ENCODE data around the gene SCAF1. TPM values are rescaled to one million over a fixed set of nuclear protein-coding genes. Genes with fewer than 3 reads are reported as not detected.
"Not testable (repeated sequence)": the region's sequence is repeated elsewhere in the genome, so short reads cannot be mapped to it uniquely, and the experiment has no call there.

Gene SCAF1
- total and polyA plus RNA-seq, 2 donors = 3.2 to 17.2 TPM

- peaks cover 31 to 32% of the 10 kb centered on the region in 2 donors for H3K36me3 ChIP-seq (ENCODE audit: control insufficient read depth in 2 of 2, insufficient read depth in 2 of 2, low read length in 1 of 2)
- DNase-seq (ENCODE audit: low read depth in 6 of 9, low spot score in 9 of 9) = no peak
- H3K4me3 ChIP-seq (ENCODE audit: low read length in 2 of 2) = no peak overlapping the region
- H3K27me3 ChIP-seq (ENCODE audit: control insufficient read depth in 2 of 2, insufficient read depth in 1 of 2, low read length in 1 of 2) = peaks cover 0 to 1% of the 10 kb centered on the region in 2 donors
- WGBS = 98% methylated on average over 9 of the region's 9 CpGs
- H3K4me1 ChIP-seq (ENCODE audit: control insufficient read depth in 2 of 2, insufficient read depth in 2 of 2, low read length in 2 of 2) = no peaks in the 10 kb centered on the region
- H3K27ac ChIP-seq (ENCODE audit: low read depth in 1 of 2, low read length in 1 of 2) = no peak overlapping the region
- no peaks in the 10 kb centered on the region for H3K9me3 ChIP-seq (ENCODE audit: control insufficient read depth in 2 of 2, insufficient read depth in 1 of 2, low read length in 1 of 2)
These were observed 12.3 kb upstream of the SCAF1 start for GRCh38 chr19:49629659-49630058.

GRCh38 chr19:49631014-49631588, 10.9 kb upstream of the SCAF1 start:
- DNase-seq (ENCODE audit: low read depth in 6 of 9, low spot score in 9 of 9) = no peak
- no peaks in the 10 kb centered on the region for H3K9me3 ChIP-seq (ENCODE audit: control insufficient read depth in 2 of 2, insufficient read depth in 1 of 2, low read length in 1 of 2)
- no peak overlapping the region for H3K4me3 ChIP-seq (ENCODE audit: low read length in 2 of 2)
- WGBS = 80% methylated on average over 9 of the region's 9 CpGs
- peaks cover 0 to 15% of the 10 kb centered on the region in 2 donors for H3K27me3 ChIP-seq (ENCODE audit: control insufficient read depth in 2 of 2, insufficient read depth in 1 of 2, low read length in 1 of 2)
- H3K36me3 ChIP-seq (ENCODE audit: control insufficient read depth in 2 of 2, insufficient read depth in 2 of 2, low read length in 1 of 2) = peaks cover 18 to 22% of the 10 kb centered on the region in 2 donors
- H3K4me1 ChIP-seq (ENCODE audit: control insufficient read depth in 2 of 2, insufficient read depth in 2 of 2, low read length in 2 of 2) = peaks cover 0 to 7% of the 10 kb centered on the region in 2 donors
- no peak overlapping the region for H3K27ac ChIP-seq (ENCODE audit: low read depth in 1 of 2, low read length in 1 of 2)

GRCh38 chr19:49631610-49632192, 10.3 kb upstream of the SCAF1 start:
- Histone ChIP-seq H3K4me3 (ENCODE audit: low read length in 2 of 2) (no peak overlapping the region), H3K36me3 (ENCODE audit: control insufficient read depth in 2 of 2, insufficient read depth in 2 of 2, low read length in 1 of 2) (peaks cover 12 to 16% of the 10 kb centered on the region in 2 donors), H3K27ac (ENCODE audit: low read depth in 1 of 2, low read length in 1 of 2) (no peak overlapping the region), H3K9me3 (ENCODE audit: control insufficient read depth in 2 of 2, insufficient read depth in 1 of 2, low read length in 1 of 2) (no peaks in the 10 kb centered on the region), H3K27me3 (ENCODE audit: control insufficient read depth in 2 of 2, insufficient read depth in 1 of 2, low read length in 1 of 2) (peaks cover 0 to 21% of the 10 kb centered on the region in 2 donors), H3K4me1 (ENCODE audit: control insufficient read depth in 2 of 2, insufficient read depth in 2 of 2, low read length in 2 of 2) (peaks cover 0 to 7% of the 10 kb centered on the region in 2 donors)
- WGBS = 97% methylated on average over 19 of the region's 19 CpGs
- no peak for DNase-seq (ENCODE audit: low read depth in 6 of 9, low spot score in 9 of 9)

- Histone ChIP-seq H3K4me3 (ENCODE audit: low read length in 2 of 2) (no peak overlapping the region), H3K4me1 (ENCODE audit: control insufficient read depth in 2 of 2, insufficient read depth in 2 of 2, low read length in 2 of 2) (peaks cover 0 to 7% of the 10 kb centered on the region in 2 donors), H3K9me3 (ENCODE audit: control insufficient read depth in 2 of 2, insufficient read depth in 1 of 2, low read length in 1 of 2) (no peaks in the 10 kb centered on the region), H3K27me3 (ENCODE audit: control insufficient read depth in 2 of 2, insufficient read depth in 1 of 2, low read length in 1 of 2) (peaks cover 0 to 29% of the 10 kb centered on the region in 2 donors), H3K36me3 (ENCODE audit: control insufficient read depth in 2 of 2, insufficient read depth in 2 of 2, low read length in 1 of 2) (peaks cover 4 to 7% of the 10 kb centered on the region in 2 donors), H3K27ac (ENCODE audit: low read depth in 1 of 2, low read length in 1 of 2) (no peak overlapping the region)
- WGBS = 98% methylated on average over 5 of the region's 5 CpGs
- no peak for DNase-seq (ENCODE audit: low read depth in 6 of 9, low spot score in 9 of 9)
These were observed 9.4 kb upstream of the SCAF1 start for GRCh38 chr19:49632576-49632975.

- 95% methylated on average over 9 of the region's 9 CpGs for WGBS
- H3K27ac ChIP-seq (ENCODE audit: low read depth in 1 of 2, low read length in 1 of 2) = not testable (repeated sequence)
These were observed 8.7 kb upstream of the SCAF1 start for GRCh38 chr19:49633273-49633672.

GRCh38 chr19:49635530-49636232, 6.3 kb upstream of the SCAF1 start:
- Histone ChIP-seq H3K4me1 (ENCODE audit: control insufficient read depth in 2 of 2, insufficient read depth in 2 of 2, low read length in 2 of 2) (peaks cover under 1 to 26% of the 10 kb centered on the region in 2 donors), H3K27me3 (ENCODE audit: control insufficient read depth in 2 of 2, insufficient read depth in 1 of 2, low read length in 1 of 2) (peaks cover 7 to 51% of the 10 kb centered on the region in 2 donors), H3K27ac (ENCODE audit: low read depth in 1 of 2, low read length in 1 of 2) (peak overlapping the region; percentile 15 to 46), H3K4me3 (ENCODE audit: low read length in 2 of 2) (no peak overlapping the region), H3K9me3 (ENCODE audit: control insufficient read depth in 2 of 2, insufficient read depth in 1 of 2, low read length in 1 of 2) (no peaks in the 10 kb centered on the region), H3K36me3 (ENCODE audit: control insufficient read depth in 2 of 2, insufficient read depth in 2 of 2, low read length in 1 of 2) (no peaks in the 10 kb centered on the region)
- 81% methylated on average over 24 of the region's 24 CpGs for WGBS
- peak in 1 of 9 donors; percentile 24 for DNase-seq (ENCODE audit: low read depth in 6 of 9, low spot score in 9 of 9)

More at GRCh38 chr19:49633273-49633672, 8.7 kb upstream of the SCAF1 start:
- peaks cover 2 to 35% of the 10 kb centered on the region in 2 donors for H3K27me3 ChIP-seq (ENCODE audit: control insufficient read depth in 2 of 2, insufficient read depth in 1 of 2, low read length in 1 of 2)
- not testable (repeated sequence) for H3K36me3 ChIP-seq (ENCODE audit: control insufficient read depth in 2 of 2, insufficient read depth in 2 of 2, low read length in 1 of 2); DNase-seq (ENCODE audit: low read depth in 6 of 9, low spot score in 9 of 9); H3K9me3 ChIP-seq (ENCODE audit: control insufficient read depth in 2 of 2, insufficient read depth in 1 of 2, low read length in 1 of 2); H3K4me1 ChIP-seq (ENCODE audit: control insufficient read depth in 2 of 2, insufficient read depth in 2 of 2, low read length in 2 of 2); H3K4me3 ChIP-seq (ENCODE audit: low read length in 2 of 2)

GRCh38 chr19:49636233-49636932, 5.6 kb upstream of the SCAF1 start:
- Histone ChIP-seq H3K27ac (ENCODE audit: low read depth in 1 of 2, low read length in 1 of 2) (peak overlapping the region in 1 of 2 donors; percentile 26), H3K36me3 (ENCODE audit: control insufficient read depth in 2 of 2, insufficient read depth in 2 of 2, low read length in 1 of 2) (no peaks in the 10 kb centered on the region), H3K4me1 (ENCODE audit: control insufficient read depth in 2 of 2, insufficient read depth in 2 of 2, low read length in 2 of 2) (peaks cover 5 to 33% of the 10 kb centered on the region in 2 donors), H3K27me3 (ENCODE audit: control insufficient read depth in 2 of 2, insufficient read depth in 1 of 2, low read length in 1 of 2) (peaks cover 7 to 51% of the 10 kb centered on the region in 2 donors), H3K9me3 (ENCODE audit: control insufficient read depth in 2 of 2, insufficient read depth in 1 of 2, low read length in 1 of 2) (no peaks in the 10 kb centered on the region), H3K4me3 (ENCODE audit: low read length in 2 of 2) (no peak overlapping the region)
- WGBS = 88% methylated on average over 30 of the region's 30 CpGs
- no peak for DNase-seq (ENCODE audit: low read depth in 6 of 9, low spot score in 9 of 9)

GRCh38 chr19:49637821-49638738, 3.9 kb upstream of the SCAF1 start:
- Histone ChIP-seq H3K27me3 (ENCODE audit: control insufficient read depth in 2 of 2, insufficient read depth in 1 of 2, low read length in 1 of 2) (peaks cover 7 to 51% of the 10 kb centered on the region in 2 donors), H3K9me3 (ENCODE audit: control insufficient read depth in 2 of 2, insufficient read depth in 1 of 2, low read length in 1 of 2) (no peaks in the 10 kb centered on the region), H3K27ac (ENCODE audit: low read depth in 1 of 2, low read length in 1 of 2) (peak overlapping the region in 1 of 2 donors; percentile 64), H3K36me3 (ENCODE audit: control insufficient read depth in 2 of 2, insufficient read depth in 2 of 2, low read length in 1 of 2) (no peaks in the 10 kb centered on the region), H3K4me3 (ENCODE audit: low read length in 2 of 2) (no peak overlapping the region), H3K4me1 (ENCODE audit: control insufficient read depth in 2 of 2, insufficient read depth in 2 of 2, low read length in 2 of 2) (peaks cover 12 to 43% of the 10 kb centered on the region in 2 donors)
- WGBS = 21% methylated on average over 19 of the region's 19 CpGs
- DNase-seq (ENCODE audit: low read depth in 6 of 9, low spot score in 9 of 9) = no peak

All from thymus (tissue), 11 donors.